Right lobe of liver (tissue), 4 donors: Measurements from ENCODE around the gene DIRAS1.

Experiments
- CTCF ChIP-seq, 4 donors: fragments of 200-600 bp in 3 of 4; fragments of 450-650 bp in 1 of 4; IDR thresholded peaks; one replicate each; pipeline versions ENCODE4 v1.5.1 to v1.8.0; 2016 to 2022; ENCODE audit warnings: antibody characterized with exemption in 4 of 4, mild to moderate bottlenecking in 2 of 4
- POLR2A ChIP-seq: fragments of 450-650 bp; IDR thresholded peaks from one replicate; pipeline ENCODE4 v1.6.1; 2017; ENCODE audit warnings: antibody characterized with exemption, mild to moderate bottlenecking
- donor health status: DM: no; HTN: no; CAD: no.
- donor health status: DM: no; HTN: no; CAD: no.
- donor health status: DM: no; HTN: yes; CAD: no.

- TF ChIP-seq CTCF (IDR thresholded peaks at IDR 0.05) (no peak), POLR2A (no peak)
Measured at GRCh38 chr19:2716275-2716650, 4.9 kb downstream of the DIRAS1 start.
